ENCODE results near the gene SBF2. TPM values are rescaled to one million over a fixed set of nuclear protein-coding genes. Genes with fewer than 3 reads are reported as not detected.

The SBF2 gene
- total RNA-seq, 4 donors from 2014 or later: 19.3 to 28.1 (median 25.8) TPM

DNA sequence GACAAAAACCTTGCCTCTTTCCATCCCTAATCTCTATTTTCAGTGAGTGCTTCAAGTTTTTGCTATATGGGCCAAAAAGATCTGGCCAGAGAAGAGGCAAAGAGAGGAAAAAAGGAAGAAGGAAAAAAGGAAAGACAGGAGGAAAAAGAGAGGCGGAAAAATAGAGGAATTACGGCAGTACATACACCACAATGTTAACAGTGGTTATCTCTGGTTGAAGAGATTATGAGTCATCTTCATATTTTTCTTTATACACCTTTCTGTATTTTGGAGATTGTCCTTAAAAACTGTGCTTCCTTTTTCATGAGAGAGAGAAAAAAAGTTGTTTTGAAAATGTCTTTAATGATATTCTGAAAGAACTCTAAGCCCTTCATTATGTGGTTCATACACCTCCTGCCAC, 133.7 kb downstream of the SBF2 start:
- in situ Hi-C loops (cut with MboI; ENCODE audit: low sequenced_read_pairs in 4 of 4): no loop called here
- no peak overlapping the region for H3K27ac ChIP-seq
- DNase-seq (no peak), ATAC-seq (no peak)
- peaks cover 20 to 25% of the 10 kb centered on the region in 2 donors for H3K4me1 ChIP-seq
- no peak overlapping the region for H3K4me3 ChIP-seq
- intact Hi-C loops (cut with DNase I; ENCODE audit: low total_unique reads): no loop called here
- TF ChIP-seq, protein P1, sequence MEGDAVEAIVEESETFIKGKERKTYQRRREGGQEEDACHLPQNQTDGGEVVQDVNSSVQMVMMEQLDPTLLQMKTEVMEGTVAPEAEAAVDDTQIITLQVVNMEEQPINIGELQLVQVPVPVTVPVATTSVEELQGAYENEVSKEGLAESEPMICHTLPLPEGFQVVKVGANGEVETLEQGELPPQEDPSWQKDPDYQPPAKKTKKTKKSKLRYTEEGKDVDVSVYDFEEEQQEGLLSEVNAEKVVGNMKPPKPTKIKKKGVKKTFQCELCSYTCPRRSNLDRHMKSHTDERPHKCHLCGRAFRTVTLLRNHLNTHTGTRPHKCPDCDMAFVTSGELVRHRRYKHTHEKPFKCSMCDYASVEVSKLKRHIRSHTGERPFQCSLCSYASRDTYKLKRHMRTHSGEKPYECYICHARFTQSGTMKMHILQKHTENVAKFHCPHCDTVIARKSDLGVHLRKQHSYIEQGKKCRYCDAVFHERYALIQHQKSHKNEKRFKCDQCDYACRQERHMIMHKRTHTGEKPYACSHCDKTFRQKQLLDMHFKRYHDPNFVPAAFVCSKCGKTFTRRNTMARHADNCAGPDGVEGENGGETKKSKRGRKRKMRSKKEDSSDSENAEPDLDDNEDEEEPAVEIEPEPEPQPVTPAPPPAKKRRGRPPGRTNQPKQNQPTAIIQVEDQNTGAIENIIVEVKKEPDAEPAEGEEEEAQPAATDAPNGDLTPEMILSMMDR (IDR thresholded peaks at IDR 0.05 in 4 of 5, conservative IDR thresholded peaks at IDR 0.05 in 1 of 5): no peak
- no peak for TF ChIP-seq POLR2A (IDR thresholded peaks at IDR 0.05)
- no peaks in the 10 kb centered on the region for H3K9me3 ChIP-seq
- no peaks in the 10 kb centered on the region for H3K36me3 ChIP-seq
- no peaks in the 10 kb centered on the region for H3K27me3 ChIP-seq

DNA sequence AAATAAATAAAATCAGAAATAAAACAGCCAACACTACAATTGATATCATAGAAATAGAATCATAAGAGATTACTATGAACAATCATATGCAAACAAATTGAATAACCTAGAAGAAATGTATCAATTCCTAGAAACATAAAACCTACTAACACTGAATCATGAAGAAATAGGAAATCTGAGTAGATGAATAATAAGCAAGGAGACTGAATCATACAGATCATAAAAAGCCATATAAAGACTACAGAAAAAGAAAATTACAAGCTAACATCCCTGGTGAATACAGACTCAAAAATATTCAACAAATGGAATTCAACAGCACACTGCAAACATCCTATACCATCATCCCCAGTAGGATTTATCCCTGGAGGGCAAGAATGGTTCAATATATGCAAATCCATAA, 135.6 kb downstream of the SBF2 start:
- Histone ChIP-seq H3K27me3 (no peaks in the 10 kb centered on the region), H3K36me3 (no peaks in the 10 kb centered on the region), H3K27ac (no peak overlapping the region), H3K4me3 (no peak overlapping the region), H3K9me3 (no peaks in the 10 kb centered on the region), H3K4me1 (peaks cover 19 to 21% of the 10 kb centered on the region in 2 donors)
- no peak for TF ChIP-seq POLR2A (IDR thresholded peaks at IDR 0.05)
- TF ChIP-seq, protein P1 (IDR thresholded peaks at IDR 0.05 in 4 of 5, conservative IDR thresholded peaks at IDR 0.05 in 1 of 5): no peak
- ATAC-seq (no peak), DNase-seq (no peak)
- intact Hi-C loops (cut with DNase I; ENCODE audit: low total_unique reads) (no loop called here), in situ Hi-C loops (cut with MboI; ENCODE audit: low sequenced_read_pairs in 4 of 4) (no loop called here)

DNA sequence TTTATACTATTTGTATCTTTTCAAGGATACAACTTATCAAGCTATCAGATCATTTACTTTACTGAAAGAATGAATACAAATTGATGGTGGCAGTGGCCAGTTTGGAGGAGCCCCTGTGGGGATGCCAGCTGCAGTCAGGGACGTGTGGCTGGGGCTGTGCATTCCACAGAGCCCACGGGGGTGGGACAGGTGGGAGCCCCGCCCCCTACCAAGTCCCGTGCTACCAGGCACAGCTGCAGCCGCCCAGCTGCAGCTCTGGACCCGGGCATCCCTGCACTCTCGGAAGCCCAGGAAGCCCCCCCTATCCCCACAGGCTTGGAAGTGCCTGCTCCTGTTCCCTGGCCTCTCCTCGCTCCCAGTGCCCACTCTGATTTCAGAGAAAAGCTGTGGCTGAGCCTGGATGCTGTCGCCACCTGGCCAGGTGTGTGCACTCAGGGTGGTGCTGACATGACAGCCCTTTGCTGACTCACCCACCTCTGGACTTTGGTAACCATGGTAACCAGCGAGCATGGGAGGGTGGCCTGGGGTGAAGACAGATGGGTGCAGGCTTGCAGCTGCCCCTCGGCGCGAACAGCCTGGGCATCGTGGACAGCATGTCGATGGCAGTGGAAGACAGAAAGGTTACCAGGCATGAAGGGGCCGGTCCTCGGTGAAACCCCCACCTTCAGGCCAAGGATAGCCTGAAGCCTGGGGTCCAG, 138.1 kb downstream of the SBF2 start:
- ATAC-seq (no peak), DNase-seq (no peak)
- Histone ChIP-seq H3K4me3 (no peak overlapping the region), H3K27me3 (no peaks in the 10 kb centered on the region), H3K36me3 (no peaks in the 10 kb centered on the region), H3K9me3 (no peaks in the 10 kb centered on the region), H3K27ac (no peak overlapping the region), H3K4me1 (peaks cover 0 to 3% of the 10 kb centered on the region in 2 donors)
- TF ChIP-seq, protein P1 (IDR thresholded peaks at IDR 0.05 in 4 of 5, conservative IDR thresholded peaks at IDR 0.05 in 1 of 5): no peak
- no peak for TF ChIP-seq POLR2A (IDR thresholded peaks at IDR 0.05)
- intact Hi-C loops (cut with DNase I; ENCODE audit: low total_unique reads) (no loop called here), in situ Hi-C loops (cut with MboI; ENCODE audit: low sequenced_read_pairs in 4 of 4) (no loop called here)

DNA sequence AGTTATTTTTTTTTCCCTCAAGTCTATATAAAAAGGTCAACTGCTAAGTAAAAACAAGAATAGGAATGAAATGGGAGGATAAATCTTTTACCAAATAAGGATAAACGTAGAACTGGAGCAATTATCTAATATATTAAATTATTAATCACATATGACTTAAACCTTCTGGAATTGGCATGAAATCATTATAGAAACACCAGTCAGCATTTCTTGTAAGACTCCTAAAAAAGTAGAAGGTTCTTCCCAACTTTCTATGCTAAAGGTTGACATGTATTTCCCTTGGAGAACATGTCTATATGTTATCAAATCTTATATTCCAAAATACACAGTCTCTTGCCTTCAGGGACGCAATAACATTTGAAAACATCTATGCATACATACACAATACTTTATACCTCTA, 143.2 kb downstream of the SBF2 start:
- H3K4me1 ChIP-seq: peaks cover 3 to 6% of the 10 kb centered on the region in 2 donors

More for the DNA sequence above, 143.2 kb downstream of the SBF2 start:
- no peak for TF ChIP-seq POLR2A (IDR thresholded peaks at IDR 0.05)
- TF ChIP-seq, protein P1 (IDR thresholded peaks at IDR 0.05 in 4 of 5, conservative IDR thresholded peaks at IDR 0.05 in 1 of 5): no peak
- no peaks in the 10 kb centered on the region for H3K27me3 ChIP-seq
- no peak overlapping the region for H3K27ac ChIP-seq
- no peaks in the 10 kb centered on the region for H3K9me3 ChIP-seq
- in situ Hi-C loops (cut with MboI; ENCODE audit: low sequenced_read_pairs in 4 of 4) (no loop called here), intact Hi-C loops (cut with DNase I; ENCODE audit: low total_unique reads) (no loop called here)
- no peak for DNase-seq
- ATAC-seq: no peak
- no peak overlapping the region for H3K4me3 ChIP-seq
- H3K36me3 ChIP-seq: no peaks in the 10 kb centered on the region

Data from gastrocnemius medialis (tissue), 4 donors.